HG02852 (cell line): ENCODE results near the gene KCNH1.
"Not testable (repeated sequence)": the region's sequence is repeated elsewhere in the genome, so short reads cannot be mapped to it uniquely, and the experiment has no call there.

Source experiments
- ATAC-seq: cut with Tn5 transposase; IDR thresholded peaks from one replicate; pipeline ENCODE4 v1.9.1; 2021; ENCODE audit warnings: mild to moderate bottlenecking, moderate library complexity; ENCODE audit not compliant: unreplicated experiment

KCNH1 gene

DNA sequence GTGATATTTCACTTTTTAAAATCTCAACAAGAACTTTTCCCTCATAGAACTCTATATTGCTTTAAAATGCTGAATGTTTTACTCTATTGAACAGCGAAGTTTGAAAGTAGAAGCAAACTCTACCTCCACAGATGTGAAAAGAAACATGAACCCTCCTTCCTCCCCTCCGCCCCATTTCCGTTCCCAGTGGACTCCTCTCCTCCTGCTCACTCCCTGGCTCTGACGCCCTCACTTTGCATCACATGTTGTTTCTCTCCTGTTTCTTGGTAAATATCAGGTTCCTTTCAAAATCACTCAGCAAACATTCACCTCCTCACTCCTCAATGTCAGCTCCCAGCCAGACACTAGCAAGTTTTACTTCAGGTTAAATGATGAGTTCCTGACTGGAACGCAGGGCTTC is 34.6 kb downstream of the KCNH1 start:
- ATAC-seq: no peak

DNA sequence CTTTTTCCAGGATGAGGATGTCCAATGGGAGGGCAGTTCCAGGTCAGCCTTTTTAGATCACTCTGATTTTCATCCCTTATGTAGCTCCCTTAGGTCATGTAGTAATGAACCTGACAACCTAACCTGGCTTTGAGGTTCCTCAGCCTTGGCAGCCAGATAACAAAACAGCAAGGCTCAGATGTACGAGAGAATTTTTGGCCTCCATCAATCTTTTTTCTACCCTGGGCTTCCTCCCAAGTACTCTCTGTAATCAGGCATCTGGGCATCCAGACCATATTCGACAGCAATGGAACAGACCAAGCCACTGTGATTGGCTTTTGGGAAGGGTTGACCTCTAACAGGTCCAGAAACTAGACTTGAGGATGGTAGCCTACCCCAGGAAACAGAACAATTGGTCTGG is 38.6 kb downstream of the KCNH1 start:
- ATAC-seq: no peak

DNA sequence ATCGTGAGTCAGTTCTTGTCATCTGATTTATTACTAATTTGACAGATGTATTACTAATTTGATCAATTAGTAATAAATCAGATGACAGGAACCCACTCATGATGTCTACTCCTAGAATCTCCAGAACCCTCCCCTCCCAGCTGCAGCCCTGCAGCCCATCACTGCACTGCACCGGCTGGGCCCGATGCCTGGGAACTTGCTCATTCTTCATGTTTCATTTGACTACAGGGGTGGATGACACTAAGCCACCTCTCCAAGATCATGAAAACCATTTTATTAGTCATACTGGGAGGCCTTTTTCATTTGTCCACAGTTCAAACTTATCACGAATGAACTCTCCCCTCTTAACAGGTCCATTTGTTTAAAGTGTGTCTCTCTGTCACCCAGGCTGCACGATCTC is 41.0 kb downstream of the KCNH1 start:
- no peak for ATAC-seq

DNA sequence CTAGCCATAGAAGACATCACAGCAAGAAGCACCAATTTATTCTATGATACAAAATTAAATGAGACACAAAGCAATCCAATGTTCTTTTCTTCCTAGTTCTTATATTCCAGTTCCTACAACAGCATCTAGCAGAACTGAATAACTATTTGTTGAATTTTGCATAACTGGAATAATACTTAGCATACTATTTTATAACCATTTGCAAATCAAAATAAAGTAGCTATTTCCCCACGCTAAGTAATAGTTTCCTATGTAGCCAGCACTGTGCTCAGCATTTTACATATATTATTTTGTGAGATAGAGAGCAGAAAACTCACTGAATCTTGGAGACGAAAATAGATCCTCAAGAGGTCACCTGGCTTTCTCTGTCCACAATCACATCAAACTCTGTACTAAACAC is 42.1 kb downstream of the KCNH1 start:
- ATAC-seq: no peak

DNA sequence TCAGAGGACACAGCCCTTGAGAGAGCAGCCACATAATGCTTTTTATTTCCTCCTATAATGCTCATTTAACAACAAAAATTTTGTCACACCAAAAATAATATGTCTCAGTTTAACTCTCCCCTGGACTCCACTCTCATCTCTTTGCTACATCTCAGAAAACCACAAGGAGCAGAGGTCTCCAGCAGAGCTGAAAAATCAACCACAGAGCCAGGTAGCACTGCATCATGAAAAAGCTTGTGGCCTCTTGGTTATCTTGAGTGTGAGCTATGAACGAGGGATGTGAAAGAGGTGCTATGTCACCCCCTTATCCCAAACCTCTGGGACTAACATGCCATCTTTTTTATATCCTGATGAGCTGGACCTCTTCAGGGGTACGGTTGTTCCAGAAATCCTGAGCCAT is 44.4 kb downstream of the KCNH1 start:
- no peak for ATAC-seq

DNA sequence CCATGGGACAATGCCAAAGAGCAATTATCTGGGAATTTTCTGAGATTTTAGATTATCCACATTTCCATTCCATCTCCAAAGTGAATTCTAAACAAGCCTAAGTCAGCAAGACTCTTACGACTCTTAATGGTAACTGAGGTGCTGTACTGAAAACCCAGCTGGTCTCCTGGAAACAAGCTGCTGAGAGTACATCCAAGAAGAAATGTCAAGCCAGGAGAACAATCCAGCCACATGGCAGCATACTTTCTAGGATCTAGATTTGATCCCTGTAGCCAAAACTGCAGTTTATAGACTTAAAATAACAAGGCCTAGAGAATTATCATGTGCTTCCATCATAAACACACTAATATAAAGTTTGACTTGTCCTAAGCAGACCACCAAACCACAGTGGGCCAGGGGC is 45.8 kb downstream of the KCNH1 start:
- no peak for ATAC-seq

DNA sequence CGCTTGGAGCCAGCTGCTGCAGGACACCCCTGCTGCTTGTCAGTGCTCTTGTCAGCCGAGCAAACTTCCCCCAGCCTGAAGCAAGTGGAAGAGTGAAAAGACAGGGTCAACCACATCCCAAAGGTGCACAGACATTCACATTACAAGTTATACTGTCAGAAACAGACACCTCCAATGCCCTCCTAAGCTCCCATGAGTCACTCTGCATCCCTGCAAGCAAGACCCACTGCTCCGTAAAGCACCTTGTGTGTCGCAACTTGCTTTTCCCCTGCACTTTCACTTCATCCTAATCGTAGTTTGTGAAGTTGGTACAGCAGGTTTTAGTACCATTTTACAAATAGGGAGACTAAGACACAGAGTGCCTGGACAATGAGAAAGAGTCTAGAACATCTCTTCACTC is 51.1 kb downstream of the KCNH1 start:
- ATAC-seq: no peak

DNA sequence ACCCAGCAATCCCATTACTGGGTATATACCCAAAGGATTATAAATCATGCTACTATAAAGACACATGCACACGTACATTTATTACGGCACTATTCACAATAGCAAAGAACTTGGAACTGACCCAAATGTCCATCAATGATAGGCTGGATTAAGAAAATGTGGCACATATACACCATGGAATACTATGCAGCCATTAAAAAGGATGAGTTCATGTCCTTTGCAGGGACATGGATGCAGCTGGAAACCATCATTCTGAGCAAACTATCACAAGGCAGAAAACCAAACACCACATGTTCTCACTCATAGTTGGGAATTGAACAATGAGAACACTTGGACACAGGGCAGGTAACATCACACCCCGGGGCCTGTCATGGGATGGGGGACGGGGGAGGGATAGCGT is 52.5 kb downstream of the KCNH1 start:
- not testable (repeated sequence) for ATAC-seq

DNA sequence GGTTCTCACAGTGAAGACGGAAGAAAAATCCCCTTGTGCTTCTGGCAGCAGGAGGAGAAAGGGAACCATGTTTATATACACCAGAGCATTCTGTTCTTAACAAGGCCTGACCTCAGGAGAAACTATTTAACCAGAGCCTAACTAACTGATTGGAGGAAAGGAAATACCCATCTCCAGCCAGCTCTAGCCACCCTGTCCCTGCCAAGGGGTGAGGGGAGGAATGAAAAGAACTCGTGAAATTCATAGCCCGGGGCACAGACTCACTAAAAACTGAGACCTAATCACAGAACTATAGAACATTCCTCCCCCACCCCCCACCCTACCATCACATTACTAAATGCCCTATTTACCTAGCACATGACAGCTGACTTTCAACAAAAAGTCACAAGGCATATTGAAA is 65.0 kb downstream of the KCNH1 start:
- ATAC-seq: no peak

DNA sequence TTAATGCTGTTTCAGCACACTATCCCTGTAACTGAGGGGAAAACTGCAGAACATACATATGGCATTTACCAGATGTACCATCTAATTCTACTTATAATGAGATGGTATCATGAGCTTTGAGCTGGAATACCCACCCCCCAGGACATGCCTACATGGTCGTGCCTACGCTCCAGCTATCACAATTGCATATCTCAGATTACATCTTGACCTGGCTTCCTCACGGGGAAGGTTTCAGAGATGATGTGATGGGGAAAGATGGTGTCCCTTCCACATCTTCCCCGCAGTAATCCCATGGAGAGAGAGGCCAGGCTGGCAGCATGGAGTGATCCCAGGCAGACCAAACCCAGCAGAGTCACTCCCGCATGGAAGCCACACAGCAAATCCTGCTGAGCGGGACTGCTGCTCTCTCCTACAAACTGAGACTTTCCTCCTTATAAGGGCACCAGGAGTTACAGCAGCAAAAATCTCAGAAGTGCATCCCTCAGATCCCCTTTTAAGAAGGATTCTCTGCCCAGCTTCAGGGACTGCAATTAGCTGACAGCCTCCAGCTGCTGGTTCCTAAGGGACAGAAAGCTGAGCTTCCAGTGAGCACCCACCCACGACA is 67.1 kb downstream of the KCNH1 start:
- ATAC-seq: no peak

DNA sequence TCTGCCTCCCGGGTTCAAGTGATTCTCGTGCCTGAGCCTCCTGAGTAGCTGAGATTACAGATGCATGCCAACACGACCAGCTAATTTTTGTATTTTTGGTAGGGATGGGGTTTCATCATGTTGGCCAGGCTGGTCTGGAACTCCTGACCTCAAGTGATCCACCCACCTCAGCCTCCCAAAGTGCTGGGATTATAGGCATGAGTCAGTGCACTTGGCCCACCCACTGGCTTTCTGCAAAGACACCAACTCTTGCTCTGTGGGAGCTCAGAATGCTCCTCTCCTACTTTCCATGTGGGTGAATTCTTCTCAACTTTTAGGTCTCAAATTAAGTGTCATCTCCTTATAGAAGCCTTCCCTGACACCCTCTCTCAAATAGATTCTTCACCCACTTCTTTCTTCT is 92.1 kb downstream of the KCNH1 start:
- ATAC-seq: not testable (repeated sequence)

DNA sequence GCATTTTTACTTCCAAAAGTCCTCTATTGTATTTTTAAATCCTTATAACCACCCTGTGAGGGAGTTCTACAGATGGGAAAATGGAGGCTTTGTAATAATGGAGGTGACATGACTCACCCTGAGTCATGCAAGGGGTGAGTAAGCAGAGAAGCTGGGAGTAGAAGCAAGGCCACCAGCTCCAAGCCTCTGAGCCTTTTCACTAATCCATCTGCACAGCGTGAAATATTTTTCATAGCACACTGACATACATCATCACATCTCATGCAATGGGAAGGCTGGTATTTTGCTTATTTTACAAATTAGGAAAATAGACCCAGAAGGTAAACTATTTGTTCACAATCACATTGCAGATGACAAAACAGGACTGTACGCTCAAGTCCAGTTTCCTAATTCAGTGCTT is 96.9 kb downstream of the KCNH1 start:
- ATAC-seq: no peak

DNA sequence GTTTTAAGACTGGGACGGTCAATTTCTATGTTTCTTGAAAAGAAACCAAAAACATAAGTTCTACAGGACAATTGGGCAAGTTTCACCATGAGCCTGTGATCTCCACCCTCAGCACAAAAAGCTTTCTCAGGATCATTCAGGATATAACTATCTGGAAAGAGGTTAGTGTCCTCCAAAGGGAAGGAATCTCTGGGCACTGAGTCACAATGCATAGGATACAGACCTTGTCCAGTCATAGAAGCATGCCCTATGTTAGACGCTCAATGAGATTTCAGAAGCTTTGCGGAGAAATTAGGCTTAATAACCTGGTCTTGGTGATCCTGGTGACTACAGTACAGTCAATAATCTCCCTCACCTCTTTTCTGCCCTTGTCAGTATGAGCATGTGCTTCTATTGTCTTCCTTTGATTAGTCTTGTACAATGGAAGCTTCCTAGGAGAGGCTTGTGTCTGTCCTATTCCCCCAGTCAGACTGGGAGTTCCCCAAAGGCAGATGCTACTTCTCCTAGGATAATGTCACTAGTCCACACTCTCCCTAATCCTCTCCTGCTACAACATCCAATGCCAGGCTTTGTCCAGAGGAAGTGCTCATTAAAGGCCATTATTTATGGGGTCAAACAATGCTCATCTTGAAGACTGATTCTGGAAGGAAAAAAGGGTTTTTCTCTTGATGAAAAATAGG is 97.4 kb downstream of the KCNH1 start:
- no peak for ATAC-seq

DNA sequence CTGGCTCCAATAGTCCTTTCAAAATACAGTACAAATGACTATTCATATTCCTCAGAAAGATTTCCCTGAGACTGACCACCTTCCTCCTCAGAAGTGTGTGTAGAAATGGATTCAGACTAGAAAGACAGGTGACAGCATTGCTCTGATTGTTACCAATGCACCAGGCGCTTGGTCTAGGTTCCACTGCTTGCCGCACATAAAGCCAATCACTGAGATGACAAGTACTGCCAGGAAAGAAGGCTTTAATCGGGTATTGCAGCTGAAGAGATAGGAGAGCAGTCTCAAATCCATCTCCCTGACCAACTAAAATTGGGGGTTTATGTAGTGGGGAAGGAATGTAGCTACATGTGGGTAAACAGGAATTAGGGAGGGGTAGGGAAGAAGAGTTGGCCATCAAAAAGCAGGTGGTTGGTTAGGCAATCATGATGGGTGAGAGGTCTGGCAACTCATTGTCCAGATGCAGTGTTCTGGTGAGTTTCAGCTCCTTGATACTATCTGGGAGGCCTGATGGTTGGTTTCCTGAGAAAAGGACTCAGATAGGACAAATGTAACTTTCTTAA is 98.0 kb downstream of the KCNH1 start:
- ATAC-seq: no peak

DNA sequence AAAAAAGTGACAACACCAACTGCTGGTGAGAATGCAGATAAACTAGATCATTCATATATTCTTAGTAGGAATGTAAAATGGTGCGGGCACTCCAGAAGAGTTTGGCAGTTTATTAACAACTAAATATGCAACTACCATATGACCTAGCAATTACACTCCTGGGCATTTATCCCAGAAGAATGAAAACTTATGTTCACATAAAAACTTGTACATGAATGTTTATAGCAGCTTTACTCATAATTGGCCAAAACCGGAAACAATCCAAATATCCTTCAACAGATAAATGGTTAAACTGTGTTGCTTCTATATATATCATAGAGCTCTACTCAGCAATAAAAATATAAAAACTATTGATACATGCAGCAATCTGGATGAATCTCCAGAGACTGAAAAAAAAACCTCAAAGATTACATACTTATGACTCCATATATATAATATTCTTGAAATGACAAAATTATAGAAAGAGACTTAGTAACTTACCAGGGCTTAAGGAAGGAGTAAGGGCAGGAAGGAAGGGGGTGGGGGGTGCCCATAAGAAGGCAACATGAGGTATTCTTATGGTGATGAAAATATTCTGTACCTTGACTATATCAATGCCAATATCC is 99.9 kb downstream of the KCNH1 start:
- no peak for ATAC-seq

DNA sequence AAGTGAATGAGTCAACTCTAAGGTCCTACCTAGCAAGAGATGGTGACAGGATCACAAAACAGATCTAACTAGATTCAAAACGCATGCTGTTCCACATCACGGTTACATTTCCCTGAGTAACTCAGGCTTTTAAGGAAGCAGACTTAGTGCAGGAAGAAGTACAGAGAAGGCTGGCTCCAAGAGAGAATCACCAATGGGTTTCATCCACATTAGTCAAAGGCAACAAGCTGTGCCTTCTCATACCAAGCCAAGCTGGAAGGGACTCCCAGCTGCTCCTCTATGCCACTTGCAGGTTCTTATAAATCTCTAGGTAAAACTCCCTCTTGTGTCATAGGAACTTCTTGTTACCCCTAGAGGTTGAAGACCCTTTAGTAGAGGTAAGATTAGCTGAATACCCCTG is 109.0 kb downstream of the KCNH1 start:
- ATAC-seq: no peak

DNA sequence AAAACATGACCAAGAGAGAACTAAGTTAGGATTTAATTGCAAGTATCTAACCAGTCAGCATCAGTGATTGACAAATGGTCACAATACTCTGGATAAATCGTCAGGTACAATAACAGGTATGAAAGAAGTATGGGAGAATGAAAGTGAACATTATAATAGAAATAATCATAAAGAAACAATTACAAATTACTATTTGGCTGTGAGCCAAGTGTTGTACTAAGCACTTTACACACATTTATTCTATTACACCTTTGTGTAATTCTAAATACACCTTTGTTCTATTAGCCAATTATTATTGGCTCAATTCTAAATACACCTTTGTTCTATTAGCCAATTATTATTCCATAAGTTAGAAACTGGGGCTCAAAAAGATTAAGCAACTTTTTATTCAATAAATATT is 114.7 kb downstream of the KCNH1 start:
- no peak for ATAC-seq

DNA sequence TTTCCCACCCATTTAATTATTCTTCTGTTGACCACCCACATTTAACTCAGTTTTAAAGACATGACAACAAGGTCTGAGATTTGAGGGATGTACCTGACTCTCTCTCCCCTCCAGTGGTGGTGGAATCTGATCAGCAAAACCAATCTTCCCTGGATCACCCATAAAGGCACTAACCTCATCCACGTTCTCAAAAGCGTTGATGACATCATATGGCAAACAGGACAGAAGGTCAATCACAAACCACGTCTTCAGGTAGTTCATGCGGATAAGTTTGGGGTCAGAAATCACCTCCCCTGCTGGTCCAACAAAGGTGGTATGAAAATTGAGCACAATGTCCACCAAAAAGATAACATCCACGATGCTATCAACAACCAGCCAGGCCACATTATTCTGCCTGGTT is 115.3 kb downstream of the KCNH1 start:
- no peak for ATAC-seq

DNA sequence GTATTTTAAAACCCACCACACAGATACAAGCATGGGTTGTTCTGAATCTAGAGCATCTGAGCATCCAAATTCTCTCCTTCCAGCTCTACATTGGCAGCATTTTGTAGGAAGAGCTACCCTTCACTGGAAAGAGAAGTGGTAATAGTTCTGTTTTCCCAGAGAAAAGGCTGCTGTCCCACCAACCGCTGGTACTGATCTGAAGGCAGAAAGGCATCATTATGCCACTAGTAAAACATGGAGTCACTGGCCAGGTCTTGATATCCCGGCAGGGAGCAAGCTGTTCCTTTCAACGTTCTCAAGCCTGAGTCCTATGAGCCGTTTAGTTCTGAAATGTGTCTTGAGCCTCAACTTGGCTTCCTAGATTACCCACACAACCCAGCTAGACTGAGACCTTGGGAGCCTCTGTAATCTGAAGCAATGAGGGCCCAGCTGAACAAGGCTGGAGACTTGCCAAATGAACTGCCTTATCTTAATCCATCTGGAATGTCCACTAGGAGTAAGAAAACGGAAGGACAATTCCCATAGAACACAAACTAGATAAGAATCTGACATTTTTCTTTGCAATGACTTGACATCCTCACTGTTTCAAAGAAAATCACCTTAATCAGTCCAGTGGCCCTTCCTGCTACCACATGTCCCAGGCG is 116.8 kb downstream of the KCNH1 start:
- ATAC-seq: no peak

DNA sequence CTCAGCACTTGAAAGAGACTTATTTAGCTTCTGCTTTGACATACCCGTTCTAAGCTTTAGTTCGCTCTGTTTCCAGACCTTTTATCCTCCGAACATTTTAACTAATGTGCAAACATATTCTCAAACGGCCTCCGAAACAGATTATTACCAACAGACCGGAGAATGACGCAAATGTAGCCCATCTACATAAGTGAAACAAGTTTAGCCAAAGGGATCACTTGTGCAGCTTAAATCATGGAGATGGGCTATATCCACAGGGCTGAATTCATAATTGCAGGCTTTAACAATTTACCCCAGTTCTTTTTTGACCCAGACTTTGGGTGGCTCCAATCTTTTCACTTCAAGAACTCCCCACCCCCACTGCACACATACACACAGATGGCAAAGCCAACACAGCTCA is 119.7 kb downstream of the KCNH1 start:
- no peak for ATAC-seq

DNA sequence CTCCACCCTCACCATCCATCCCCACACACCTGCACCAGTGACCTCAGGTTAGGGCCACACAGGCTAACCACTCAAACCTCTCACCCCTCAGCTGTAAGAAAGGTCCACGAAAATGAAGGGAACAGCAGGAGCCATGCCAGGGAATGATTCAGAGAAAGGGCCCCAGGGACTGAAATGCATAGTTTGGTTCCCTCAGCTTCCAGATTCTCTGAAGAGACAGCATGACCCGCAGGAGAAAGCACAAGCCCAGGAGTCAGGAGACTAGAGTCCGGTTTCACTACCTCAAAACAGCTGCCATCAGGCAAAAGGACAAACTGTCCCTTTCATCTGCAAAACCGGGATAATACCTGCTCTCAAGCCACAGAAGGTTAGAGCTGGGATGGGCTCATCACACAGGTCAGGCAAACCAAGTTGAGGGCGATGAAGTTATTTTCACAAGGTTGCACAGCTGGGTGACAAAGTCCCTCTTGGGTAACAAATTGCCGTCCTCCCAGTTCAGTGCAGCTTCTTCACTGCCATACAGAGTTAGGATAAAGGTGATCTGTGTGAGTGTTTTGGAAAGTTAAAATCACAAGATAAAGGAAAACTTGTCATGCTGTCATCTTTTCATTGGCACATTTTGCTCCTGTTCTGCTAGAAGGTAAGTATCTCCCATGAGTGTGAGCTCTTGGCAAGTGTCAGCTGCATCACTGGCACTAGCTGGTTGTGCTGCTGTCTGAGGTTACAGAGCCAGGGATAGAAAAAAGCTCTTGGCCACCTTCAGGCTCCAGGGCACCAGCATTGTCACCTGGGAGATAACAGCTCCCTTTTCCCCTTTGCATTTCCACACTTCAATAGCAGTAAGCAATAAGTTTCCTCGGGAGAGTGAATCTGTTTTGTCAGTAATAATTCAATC is 120.4 kb downstream of the KCNH1 start:
- ATAC-seq: no peak
